Epithelial cell of proximal tubule (primary cell): Measurements from ENCODE around the gene FERMT1. TPM values are rescaled to one million over a fixed set of nuclear protein-coding genes. Genes with fewer than 3 reads are reported as not detected.

ENCODE experiments used
- DNase-seq: peaks from one replicate; pipeline ENCODE4 v3.0.0-alpha.2; 2011; ENCODE audit warnings: low read depth
- H3K4me3 ChIP-seq: 2 replicates; pipeline ENCODE4 v1.5.1; 2011; ENCODE audit warnings: low read depth, mild to moderate bottlenecking, low read length
- CTCF ChIP-seq: conservative IDR thresholded peaks from 2 replicates; pipeline ENCODE4 v1.5.1; 2012; ENCODE audit warnings: low read depth, mild to moderate bottlenecking, low read length
- total RNA-seq: library from RNA; depleted of rRNA; stranded (reverse); fragments of >200 nt; gene quantifications from 2 replicates; pipeline ENCODE4 v1.2.3, GENCODE V29; 2015

FERMT1 gene
- 21.8 and 26.1 TPM in 2 replicates for total RNA-seq

GRCh38 chr20:6122873-6123648 is at the start of gene FERMT1:
Gene FERMT1 (minus strand): TSS chr20:6123030. CDS start chr20:6119554, 3,476 bp downstream.
- TF ChIP-seq CTCF = no peak
- H3K4me3 ChIP-seq = peak within 1 kb of the TSS; percentile 76
- no peak for DNase-seq

GRCh38 chr20:6169251-6169650 is 46.4 kb upstream of the FERMT1 start:
- no peak overlapping the region for H3K4me3 ChIP-seq
- no peak for DNase-seq
- peak; percentile 65 for TF ChIP-seq CTCF

- H3K4me3 ChIP-seq = no peak overlapping the region
- TF ChIP-seq CTCF = no peak
- DNase-seq = no peak
Measured at GRCh38 chr20:6168204-6168603, 45.4 kb upstream of the FERMT1 start.

- no peak for DNase-seq
Measured at GRCh38 chr20:6165346-6165745, 42.5 kb upstream of the FERMT1 start.

GRCh38 chr20:6164421-6165341 is 41.9 kb upstream of the FERMT1 start:
- no peak for TF ChIP-seq CTCF
- no peak overlapping the region for H3K4me3 ChIP-seq
- DNase-seq = no peak

More at GRCh38 chr20:6165346-6165745, 42.5 kb upstream of the FERMT1 start:
- H3K4me3 ChIP-seq = no peak overlapping the region
- no peak for TF ChIP-seq CTCF

- TF ChIP-seq CTCF = no peak
- H3K4me3 ChIP-seq = no peak overlapping the region
- no peak for DNase-seq
Measured at GRCh38 chr20:6160736-6161135, 37.9 kb upstream of the FERMT1 start.
